ENCODE data around the gene ITGB3BP.
"Not testable (repeated sequence)": the region's sequence is repeated elsewhere in the genome, so short reads cannot be mapped to it uniquely, and the experiment has no call there.

Gene ITGB3BP

GRCh38 chr1:63522891-63523728 is at the start of gene ITGB3BP, which contains the start of gene EFCAB7:
Gene ITGB3BP (minus strand): TSS chr1:63523225. CDS start chr1:63523133, 92 bp downstream.
Gene EFCAB7 (plus strand): TSS chr1:63523525. CDS start chr1:63525573, 2,048 bp downstream.
- DNase-seq = peak; percentile 91

- DNase-seq = not testable (repeated sequence)
These were observed 49.7 kb upstream of the ITGB3BP start for GRCh38 chr1:63572686-63573085.

GRCh38 chr1:63569640-63570316 is 46.8 kb upstream of the ITGB3BP start:
- no peak for DNase-seq

- no peak for DNase-seq
These were observed 46.0 kb upstream of the ITGB3BP start for GRCh38 chr1:63569068-63569467.

- no peak for DNase-seq
These were observed 40.7 kb upstream of the ITGB3BP start for GRCh38 chr1:63563745-63564144.

- DNase-seq = no peak
These were observed 36.3 kb upstream of the ITGB3BP start for GRCh38 chr1:63559357-63559756.

- no peak for DNase-seq
These were observed 34.5 kb upstream of the ITGB3BP start for GRCh38 chr1:63557365-63557987.

- DNase-seq = no peak
These were observed 32.5 kb upstream of the ITGB3BP start for GRCh38 chr1:63555480-63555879.

- DNase-seq = no peak
These were observed 25.9 kb upstream of the ITGB3BP start for GRCh38 chr1:63548877-63549276.

- no peak for DNase-seq
These were observed 25.3 kb upstream of the ITGB3BP start for GRCh38 chr1:63548303-63548702.

- no peak for DNase-seq
These were observed 24.7 kb upstream of the ITGB3BP start for GRCh38 chr1:63547621-63548294.

- DNase-seq = no peak
These were observed 22.8 kb upstream of the ITGB3BP start for GRCh38 chr1:63545780-63546179.

GRCh38 chr1:63537940-63538339 is 14.9 kb upstream of the ITGB3BP start:
- DNase-seq = no peak

GRCh38 chr1:63537006-63537405 is 14.0 kb upstream of the ITGB3BP start:
- DNase-seq = no peak

- DNase-seq = no peak
These were observed 11.4 kb upstream of the ITGB3BP start for GRCh38 chr1:63534406-63534805.

- no peak for DNase-seq
These were observed 10.9 kb upstream of the ITGB3BP start for GRCh38 chr1:63533931-63534330.

- DNase-seq = no peak
These were observed 9.7 kb upstream of the ITGB3BP start for GRCh38 chr1:63532727-63533126.

- no peak for DNase-seq
These were observed 1.2 kb upstream of the ITGB3BP start for GRCh38 chr1:63524201-63524600.

GRCh38 chr1:63523738-63524137 is 713 bp upstream of the ITGB3BP start:
- DNase-seq = no peak

GRCh38 chr1:63516629-63517028 is 6.4 kb downstream of the ITGB3BP start:
- DNase-seq = no peak

GRCh38 chr1:63512584-63512983 is 10.4 kb downstream of the ITGB3BP start:
- DNase-seq = no peak

GRCh38 chr1:63509718-63510117 is 13.3 kb downstream of the ITGB3BP start:
- no peak for DNase-seq

- DNase-seq = no peak
These were observed 16.2 kb downstream of the ITGB3BP start for GRCh38 chr1:63506782-63507181.

All from activated CD8-positive, alpha-beta memory T cell treated with anti-CD3 and anti-CD28 coated beads, Interleukin-2, amount 50 U/mL, for 48 hours (primary cell).